Fibroblast of villous mesenchyme (primary cell): ENCODE data around the gene SPATC1L. TPM values are rescaled to one million over a fixed set of nuclear protein-coding genes. Genes with fewer than 3 reads are reported as not detected.

Source experiments
- DNase-seq: peaks from one replicate; pipeline ENCODE4 v3.0.0-alpha.2; 2010; ENCODE audit warnings: low read depth
- H3K4me3 ChIP-seq: 2 replicates; pipeline ENCODE4 v1.5.1; 2011; ENCODE audit warnings: low read depth, mild to moderate bottlenecking, low read length
- total RNA-seq: library from RNA; depleted of rRNA; stranded (reverse); fragments of >200 nt; gene quantifications from 2 replicates; pipeline ENCODE4 v1.2.3, GENCODE V29; 2012
- TF ChIP-seq, protein P1 (sequence below): IDR thresholded peaks from 2 replicates; pipeline ENCODE4 v1.5.1; 2012; ENCODE audit warnings: low read depth, mild to moderate bottlenecking, low read length; ENCODE audit not compliant: insufficient read depth

Gene SPATC1L
- total RNA-seq, 1 donor: 9.5 TPM

- DNase-seq: no peak
- TF ChIP-seq, protein P1, sequence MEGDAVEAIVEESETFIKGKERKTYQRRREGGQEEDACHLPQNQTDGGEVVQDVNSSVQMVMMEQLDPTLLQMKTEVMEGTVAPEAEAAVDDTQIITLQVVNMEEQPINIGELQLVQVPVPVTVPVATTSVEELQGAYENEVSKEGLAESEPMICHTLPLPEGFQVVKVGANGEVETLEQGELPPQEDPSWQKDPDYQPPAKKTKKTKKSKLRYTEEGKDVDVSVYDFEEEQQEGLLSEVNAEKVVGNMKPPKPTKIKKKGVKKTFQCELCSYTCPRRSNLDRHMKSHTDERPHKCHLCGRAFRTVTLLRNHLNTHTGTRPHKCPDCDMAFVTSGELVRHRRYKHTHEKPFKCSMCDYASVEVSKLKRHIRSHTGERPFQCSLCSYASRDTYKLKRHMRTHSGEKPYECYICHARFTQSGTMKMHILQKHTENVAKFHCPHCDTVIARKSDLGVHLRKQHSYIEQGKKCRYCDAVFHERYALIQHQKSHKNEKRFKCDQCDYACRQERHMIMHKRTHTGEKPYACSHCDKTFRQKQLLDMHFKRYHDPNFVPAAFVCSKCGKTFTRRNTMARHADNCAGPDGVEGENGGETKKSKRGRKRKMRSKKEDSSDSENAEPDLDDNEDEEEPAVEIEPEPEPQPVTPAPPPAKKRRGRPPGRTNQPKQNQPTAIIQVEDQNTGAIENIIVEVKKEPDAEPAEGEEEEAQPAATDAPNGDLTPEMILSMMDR: no peak
- H3K4me3 ChIP-seq: no peak overlapping the region
These were observed 6.4 kb upstream of the SPATC1L start for GRCh38 chr21:46190491-46191131.

DNA sequence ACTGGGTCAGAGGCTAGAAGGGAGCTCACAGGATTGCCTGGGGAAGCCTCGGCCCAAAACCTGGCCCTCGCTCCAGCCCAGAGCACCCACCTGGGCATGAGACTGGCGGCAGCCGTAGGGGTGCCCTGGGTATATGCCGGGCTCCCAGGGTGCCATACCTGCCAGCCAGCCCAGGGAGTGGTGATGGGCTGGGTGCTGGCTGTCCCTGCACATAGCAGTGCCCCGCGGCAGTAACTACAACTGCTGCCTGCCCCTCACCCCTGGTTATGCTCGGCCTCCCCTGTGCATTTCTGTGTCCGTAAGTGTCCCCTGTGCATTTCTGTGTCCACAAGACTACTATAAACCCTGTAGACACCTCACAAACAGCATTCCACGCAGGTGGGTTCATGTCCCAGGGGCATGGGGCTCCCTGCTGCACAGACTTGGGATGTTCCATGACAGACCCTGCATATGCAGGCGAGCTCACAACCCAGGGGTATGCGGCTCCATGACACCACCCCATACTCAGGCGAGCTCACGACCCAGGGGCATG lies 5.8 kb upstream of the SPATC1L start:
- TF ChIP-seq, protein P1: no peak
- H3K4me3 ChIP-seq: no peak overlapping the region
- no peak for DNase-seq

- TF ChIP-seq, protein P1: no peak
- peak; percentile 65 for DNase-seq
- H3K4me3 ChIP-seq: no peak overlapping the region
These were observed 5.1 kb upstream of the SPATC1L start for GRCh38 chr21:46189213-46189958.

GRCh38 chr21:46188226-46189212 lies 4.3 kb upstream of the SPATC1L start:
- TF ChIP-seq, protein P1: no peak
- H3K4me3 ChIP-seq: no peak overlapping the region
- DNase-seq: peak; percentile 74

- TF ChIP-seq, protein P1: no peak
- no peak for DNase-seq
- no peak overlapping the region for H3K4me3 ChIP-seq
These were observed 3.6 kb upstream of the SPATC1L start for GRCh38 chr21:46187814-46188213.

- no peak overlapping the region for H3K4me3 ChIP-seq
- TF ChIP-seq, protein P1: no peak
- no peak for DNase-seq
These were observed 3.0 kb upstream of the SPATC1L start for GRCh38 chr21:46187261-46187660.
